Activated naive CD4-positive, alpha-beta T cell treated with anti-CD3 and anti-CD28 coated beads, Interleukin-2, amount 50 U/mL, for 24 hours (primary cell): ENCODE data around the gene C17orf58.
"Not testable (repeated sequence)": the region's sequence is repeated elsewhere in the genome, so short reads cannot be mapped to it uniquely, and the experiment has no call there.

Source experiments
- H3K27ac Mint-ChIP-seq: one replicate; pipeline ENCODE4 v1.8.0; 2021; ENCODE audit warnings: mild to moderate bottlenecking, mixed read lengths
- H3K27me3 Mint-ChIP-seq: one replicate; pipeline ENCODE4 v1.8.0; 2021; ENCODE audit warnings: mixed read lengths
- H3K36me3 Mint-ChIP-seq: one replicate; pipeline ENCODE4 v1.8.0; 2021; ENCODE audit warnings: mixed read lengths
- H3K4me1 Mint-ChIP-seq: one replicate; pipeline ENCODE4 v1.8.0; 2021; ENCODE audit warnings: mixed read lengths
- H3K4me3 Mint-ChIP-seq: one replicate; pipeline ENCODE4 v1.8.0; 2021; ENCODE audit warnings: mild to moderate bottlenecking, mixed read lengths
- H3K9me3 Mint-ChIP-seq: one replicate; pipeline ENCODE4 v1.8.0; 2021; ENCODE audit warnings: mixed read lengths

C17orf58 gene

GRCh38 chr17:67996301-67997171 is at the start of gene C17orf58:
Gene C17orf58 (minus strand): TSS chr17:67996469. CDS start chr17:67996198, 271 bp downstream.
- H3K27ac Mint-ChIP-seq, H3K9me3 Mint-ChIP-seq, H3K36me3 Mint-ChIP-seq: not testable (repeated sequence)
- Mint-ChIP-seq H3K27me3 (peaks cover 14% of the 10 kb centered on the region), H3K4me3 (peak within 1 kb of the TSS; percentile 85), H3K4me1 (peaks cover 28% of the 10 kb centered on the region)

DNA sequence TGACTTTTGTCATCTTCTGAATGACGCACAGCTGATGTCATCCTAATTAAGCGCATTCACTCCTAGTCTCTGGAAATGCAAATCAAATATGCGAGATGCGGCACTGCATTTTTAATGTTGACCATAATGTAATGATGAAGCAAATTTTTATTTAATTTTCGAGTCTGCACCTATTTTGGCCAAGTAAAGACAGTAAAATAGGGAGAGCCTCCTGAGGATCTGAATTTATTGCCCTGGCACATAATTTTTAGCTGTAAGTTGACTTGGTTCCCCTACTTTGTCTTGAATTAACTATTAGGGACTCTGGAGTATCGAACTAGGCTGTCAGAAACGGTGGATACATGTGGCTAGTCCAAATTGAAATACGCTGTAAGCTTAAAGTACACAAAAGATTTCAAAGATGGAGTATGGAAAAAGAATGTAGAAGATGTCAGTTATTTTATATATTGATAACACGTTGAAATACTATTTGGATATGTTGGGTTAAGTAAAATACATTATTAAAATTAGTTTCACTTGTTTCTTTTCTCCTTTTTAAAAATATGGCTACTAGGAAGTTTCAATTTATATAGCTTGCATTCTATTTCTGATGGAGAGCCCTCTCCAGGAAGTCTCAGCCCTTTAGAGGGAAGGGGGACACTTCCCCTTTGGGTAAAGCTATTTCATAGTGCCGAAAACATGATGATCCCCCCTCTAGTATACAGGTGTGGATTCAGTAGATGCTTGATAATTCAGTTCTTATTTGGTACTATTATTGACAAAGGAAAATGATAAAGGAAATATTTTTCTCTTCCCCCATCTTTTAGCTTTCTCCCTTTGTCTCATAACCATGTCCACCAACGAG is 40.3 kb upstream of the C17orf58 start:
- H3K9me3 Mint-ChIP-seq: no peaks in the 10 kb centered on the region

DNA sequence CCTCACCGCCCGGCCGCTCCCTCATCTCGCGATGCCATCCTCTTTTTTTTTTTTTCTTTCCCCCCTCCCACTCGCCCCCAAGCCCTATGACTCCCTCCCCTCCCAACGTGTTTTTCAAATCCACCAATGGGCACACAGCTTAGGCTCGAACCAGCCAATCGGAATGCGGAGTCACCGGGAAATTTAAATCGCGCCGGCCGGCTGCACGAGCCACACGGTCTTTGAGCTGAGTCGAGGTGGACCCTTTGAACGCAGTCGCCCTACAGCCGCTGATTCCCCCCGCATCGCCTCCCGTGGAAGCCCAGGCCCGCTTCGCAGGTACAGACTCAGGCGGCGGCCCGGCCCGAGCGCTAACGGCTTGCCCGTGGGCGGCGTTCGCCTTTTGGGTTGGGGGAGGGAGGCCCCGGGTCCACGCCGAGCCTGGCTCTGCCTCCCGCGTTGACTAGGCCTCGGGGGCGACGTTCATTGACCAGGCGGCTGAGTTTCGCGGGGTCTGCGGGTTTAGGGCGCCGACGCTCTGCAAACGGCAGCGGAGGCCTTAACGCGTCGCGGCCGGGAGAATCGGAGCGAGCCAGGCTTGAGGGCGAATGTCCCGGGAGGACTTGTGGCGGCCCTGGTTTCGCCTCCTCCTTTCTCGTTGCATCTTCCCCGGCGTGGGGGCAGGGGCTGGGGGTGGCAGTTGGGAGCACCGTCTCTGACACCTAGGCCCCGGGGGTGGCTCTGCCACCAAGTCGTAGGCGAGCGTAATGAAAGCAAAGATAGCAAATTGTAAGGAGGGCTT is 39.4 kb upstream of the C17orf58 start, which contains the start of gene KPNA2:
Gene KPNA2 (plus strand): TSS at position 213 of the 781 bp plus-strand sequence. CDS start 1,398 bp downstream, outside the sequence.
- peaks cover 13% of the 10 kb centered on the region for H3K4me1 Mint-ChIP-seq
- peak within 1 kb of the TSS; percentile 92 for H3K4me3 Mint-ChIP-seq
- H3K27me3 Mint-ChIP-seq: no peaks in the 10 kb centered on the region
- H3K27ac Mint-ChIP-seq: peak within 1 kb of the TSS; percentile 91
- no peaks in the 10 kb centered on the region for H3K9me3 Mint-ChIP-seq
- peaks cover 8% of the 10 kb centered on the region for H3K36me3 Mint-ChIP-seq

More for the DNA sequence above, 40.3 kb upstream of the C17orf58 start:
- Mint-ChIP-seq H3K36me3 (peaks cover 12% of the 10 kb centered on the region), H3K4me3 (peak overlapping the region; percentile 92), H3K4me1 (peaks cover 13% of the 10 kb centered on the region), H3K27me3 (no peaks in the 10 kb centered on the region), H3K27ac (peak overlapping the region; percentile 91)

GRCh38 chr17:68035131-68035522 is 38.9 kb upstream of the C17orf58 start:
- peak overlapping the region; percentile 91 for H3K27ac Mint-ChIP-seq
- no peaks in the 10 kb centered on the region for H3K27me3 Mint-ChIP-seq
- no peaks in the 10 kb centered on the region for H3K9me3 Mint-ChIP-seq
- peak overlapping the region; percentile 92 for H3K4me3 Mint-ChIP-seq
- H3K36me3 Mint-ChIP-seq: peaks cover 8% of the 10 kb centered on the region
- peaks cover 13% of the 10 kb centered on the region for H3K4me1 Mint-ChIP-seq

- no peaks in the 10 kb centered on the region for H3K27me3 Mint-ChIP-seq
- no peaks in the 10 kb centered on the region for H3K9me3 Mint-ChIP-seq
- H3K36me3 Mint-ChIP-seq: peaks cover 8% of the 10 kb centered on the region
- no peak overlapping the region for H3K27ac Mint-ChIP-seq
- H3K4me1 Mint-ChIP-seq: peaks cover 13% of the 10 kb centered on the region
- peak overlapping the region; percentile 42 for H3K4me3 Mint-ChIP-seq
Observed at GRCh38 chr17:68034452-68034776, 38.1 kb upstream of the C17orf58 start.

DNA sequence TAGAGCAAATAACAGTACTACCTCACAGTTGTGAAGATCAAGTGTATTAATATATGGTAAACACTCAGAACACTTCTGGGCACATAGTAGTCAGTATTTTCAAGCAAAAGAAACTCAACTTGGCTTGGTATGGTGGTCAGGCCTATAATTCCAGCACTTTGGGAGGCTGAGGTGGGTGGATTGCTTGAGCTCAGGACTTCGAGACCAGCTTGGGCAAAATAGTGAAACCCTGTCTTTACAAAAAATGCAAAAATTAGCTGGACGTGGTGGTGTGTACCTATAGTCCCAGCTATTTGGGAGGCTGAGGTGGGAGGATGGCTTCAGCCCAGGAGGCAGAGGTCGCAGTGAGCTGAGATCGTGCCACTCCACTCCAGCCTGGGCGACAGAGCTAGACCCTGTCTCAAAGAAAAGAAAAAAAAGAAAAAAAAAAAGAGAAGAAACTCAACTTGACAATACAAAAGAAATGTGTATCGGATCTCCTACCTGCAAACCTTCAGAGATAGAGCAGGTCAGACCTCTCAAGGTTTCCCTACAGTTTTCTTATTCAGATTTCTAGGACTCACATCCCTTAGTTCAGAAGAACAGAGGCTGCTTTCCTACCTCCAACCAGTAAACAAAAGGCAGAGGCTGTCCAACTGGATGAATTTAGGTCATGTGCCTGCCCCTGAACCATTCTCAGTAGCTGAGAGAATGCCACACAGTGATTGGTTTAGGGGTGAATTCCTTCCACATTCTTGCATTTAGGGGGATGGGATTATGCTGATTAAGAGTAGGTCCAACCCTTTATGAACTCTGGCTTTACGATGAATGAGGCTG is 37.6 kb upstream of the C17orf58 start:
- Mint-ChIP-seq H3K4me1 (peaks cover 13% of the 10 kb centered on the region), H3K9me3 (no peaks in the 10 kb centered on the region), H3K27me3 (no peaks in the 10 kb centered on the region), H3K4me3 (peak overlapping the region; percentile 15), H3K36me3 (peaks cover 8% of the 10 kb centered on the region), H3K27ac (no peak overlapping the region)

DNA sequence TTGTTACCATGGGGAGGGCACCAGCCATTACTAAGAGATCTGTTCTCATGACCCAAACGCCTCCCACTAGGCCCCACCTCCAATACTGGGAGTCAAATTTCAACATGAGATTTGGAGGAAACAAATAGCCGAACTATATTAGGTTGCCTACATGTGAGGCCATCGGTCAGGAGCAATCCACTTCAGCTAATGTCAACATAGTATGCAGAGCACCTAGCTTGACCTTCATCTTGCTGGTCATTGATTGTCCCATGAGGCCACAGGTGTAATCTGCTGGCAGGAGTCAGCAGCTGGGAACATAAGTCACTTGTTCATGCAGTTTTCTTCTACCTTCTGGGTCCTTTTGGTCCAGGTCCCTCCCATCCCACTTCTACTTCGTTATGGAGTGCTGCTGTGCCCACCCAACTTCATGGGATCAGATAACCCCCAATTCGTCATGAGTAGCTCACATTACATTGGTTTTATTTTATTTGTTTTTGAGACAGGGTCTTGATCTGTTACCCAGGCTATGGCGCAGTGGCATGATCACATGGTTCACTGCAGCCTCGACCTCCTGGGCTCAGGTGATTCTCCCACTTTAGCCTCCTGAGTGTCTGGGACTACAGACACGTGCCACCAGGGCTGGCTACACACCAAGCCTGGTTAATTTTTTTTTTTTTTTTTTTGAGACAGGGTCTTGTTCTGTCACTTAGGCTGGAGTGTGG is 33.4 kb upstream of the C17orf58 start:
- no peaks in the 10 kb centered on the region for H3K27me3 Mint-ChIP-seq
- no peak overlapping the region for H3K27ac Mint-ChIP-seq

DNA sequence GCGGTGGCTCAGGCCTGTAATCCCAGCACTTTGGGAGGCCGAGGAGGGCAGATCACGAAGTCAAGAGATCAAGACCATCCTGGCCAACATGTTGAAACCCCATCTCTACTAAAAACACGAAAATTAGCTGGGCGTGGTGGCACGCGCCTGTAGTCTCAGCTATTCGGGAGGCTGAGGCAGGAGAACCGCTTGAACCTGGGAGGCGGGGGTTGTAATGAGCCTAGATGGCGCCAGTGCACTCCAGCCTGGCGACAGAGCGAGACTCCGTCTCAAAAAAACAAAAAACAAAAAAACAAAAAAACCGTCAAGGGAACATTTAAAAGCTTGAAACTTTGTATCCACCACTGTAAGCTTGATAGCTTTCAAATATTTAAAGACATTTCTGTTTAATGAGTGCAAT is 26.3 kb upstream of the C17orf58 start:
- not testable (repeated sequence) for H3K4me3 Mint-ChIP-seq, H3K9me3 Mint-ChIP-seq, H3K27me3 Mint-ChIP-seq, H3K27ac Mint-ChIP-seq, H3K36me3 Mint-ChIP-seq
- peaks cover 15% of the 10 kb centered on the region for H3K4me1 Mint-ChIP-seq

More for the DNA sequence above, 33.4 kb upstream of the C17orf58 start:
- no peaks in the 10 kb centered on the region for H3K4me1 Mint-ChIP-seq
- no peaks in the 10 kb centered on the region for H3K36me3 Mint-ChIP-seq
- no peak overlapping the region for H3K4me3 Mint-ChIP-seq
- H3K9me3 Mint-ChIP-seq: no peaks in the 10 kb centered on the region

- no peak overlapping the region for H3K4me3 Mint-ChIP-seq
- H3K27ac Mint-ChIP-seq: no peak overlapping the region
- H3K36me3 Mint-ChIP-seq: no peaks in the 10 kb centered on the region
- peaks cover 2% of the 10 kb centered on the region for H3K27me3 Mint-ChIP-seq
- H3K4me1 Mint-ChIP-seq: peaks cover 15% of the 10 kb centered on the region
- H3K9me3 Mint-ChIP-seq: no peaks in the 10 kb centered on the region
Observed at GRCh38 chr17:68021963-68022362, 25.7 kb upstream of the C17orf58 start.

GRCh38 chr17:68020791-68021190 is 24.5 kb upstream of the C17orf58 start:
- H3K9me3 Mint-ChIP-seq, H3K36me3 Mint-ChIP-seq, H3K27me3 Mint-ChIP-seq: not testable (repeated sequence)
- Mint-ChIP-seq H3K4me1 (peaks cover 15% of the 10 kb centered on the region), H3K27ac (peak overlapping the region; percentile 100), H3K4me3 (peak overlapping the region; percentile 89)

- H3K27ac Mint-ChIP-seq: peak overlapping the region; percentile 100
- peak overlapping the region; percentile 89 for H3K4me3 Mint-ChIP-seq
- H3K4me1 Mint-ChIP-seq: peaks cover 15% of the 10 kb centered on the region
- no peaks in the 10 kb centered on the region for H3K9me3 Mint-ChIP-seq
- H3K36me3 Mint-ChIP-seq: no peaks in the 10 kb centered on the region
- H3K27me3 Mint-ChIP-seq: peaks cover 2% of the 10 kb centered on the region
Observed at GRCh38 chr17:68020409-68020756, 24.1 kb upstream of the C17orf58 start.

DNA sequence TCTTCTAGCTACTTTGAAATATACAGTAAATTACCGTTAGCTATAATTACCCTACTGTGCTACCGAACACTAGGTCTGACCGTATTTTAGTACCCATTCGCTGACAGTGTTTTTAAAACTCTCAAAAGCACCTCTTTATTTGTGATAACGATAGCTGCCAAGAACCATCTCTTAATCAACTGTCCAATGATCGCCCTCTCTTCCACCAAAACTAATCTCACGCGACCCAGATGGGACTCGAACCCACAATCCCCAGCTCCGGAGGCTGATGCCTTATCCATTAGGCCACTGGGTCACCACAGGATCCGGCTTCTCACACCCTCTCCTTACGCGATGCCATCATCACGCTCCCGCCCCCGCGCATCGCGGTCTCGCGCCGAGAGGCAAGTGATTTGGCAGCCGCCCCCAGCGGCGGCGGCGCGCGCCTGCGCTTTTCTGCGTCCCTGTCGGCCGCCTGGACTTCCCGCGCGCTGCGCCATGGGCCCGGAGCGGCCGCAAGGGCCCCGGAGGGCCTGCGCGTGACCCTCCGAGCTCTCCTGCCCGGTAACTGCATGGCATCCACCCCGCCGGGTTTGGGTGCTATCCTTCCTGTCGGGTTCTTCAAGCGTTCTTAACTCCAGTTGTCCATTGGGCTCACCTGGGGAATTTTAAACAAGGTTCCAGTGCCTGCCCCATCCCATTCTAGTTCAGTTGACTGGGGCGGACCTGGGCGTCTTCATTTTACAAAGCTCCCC is 23.6 kb upstream of the C17orf58 start:
- peaks cover 2% of the 10 kb centered on the region for H3K27me3 Mint-ChIP-seq

DNA sequence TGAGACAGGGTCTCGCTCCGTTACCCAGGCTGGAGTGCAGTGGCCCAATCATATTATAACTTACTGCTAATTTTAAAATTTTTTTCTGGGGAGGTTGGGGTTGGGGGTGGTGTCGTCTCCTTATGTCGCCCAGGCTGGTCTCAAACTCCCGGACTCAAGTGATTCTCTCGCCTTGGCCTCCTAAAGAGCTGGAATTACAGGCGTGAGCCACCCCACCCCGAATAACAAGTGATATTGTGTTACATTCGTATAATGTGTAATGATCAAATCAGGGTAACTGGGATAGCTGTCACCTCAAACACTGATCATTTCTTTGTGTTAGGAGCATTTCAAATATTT is 23.0 kb upstream of the C17orf58 start:
- no peaks in the 10 kb centered on the region for H3K9me3 Mint-ChIP-seq
- H3K36me3 Mint-ChIP-seq: no peaks in the 10 kb centered on the region
- peak overlapping the region; percentile 89 for H3K4me3 Mint-ChIP-seq
- peaks cover 2% of the 10 kb centered on the region for H3K27me3 Mint-ChIP-seq
- H3K4me1 Mint-ChIP-seq: peaks cover 15% of the 10 kb centered on the region
- H3K27ac Mint-ChIP-seq: peak overlapping the region; percentile 100

More for the DNA sequence above, 23.6 kb upstream of the C17orf58 start:
- H3K27ac Mint-ChIP-seq: peak overlapping the region; percentile 100
- peak overlapping the region; percentile 89 for H3K4me3 Mint-ChIP-seq
- no peaks in the 10 kb centered on the region for H3K9me3 Mint-ChIP-seq
- H3K4me1 Mint-ChIP-seq: peaks cover 15% of the 10 kb centered on the region
- no peaks in the 10 kb centered on the region for H3K36me3 Mint-ChIP-seq

DNA sequence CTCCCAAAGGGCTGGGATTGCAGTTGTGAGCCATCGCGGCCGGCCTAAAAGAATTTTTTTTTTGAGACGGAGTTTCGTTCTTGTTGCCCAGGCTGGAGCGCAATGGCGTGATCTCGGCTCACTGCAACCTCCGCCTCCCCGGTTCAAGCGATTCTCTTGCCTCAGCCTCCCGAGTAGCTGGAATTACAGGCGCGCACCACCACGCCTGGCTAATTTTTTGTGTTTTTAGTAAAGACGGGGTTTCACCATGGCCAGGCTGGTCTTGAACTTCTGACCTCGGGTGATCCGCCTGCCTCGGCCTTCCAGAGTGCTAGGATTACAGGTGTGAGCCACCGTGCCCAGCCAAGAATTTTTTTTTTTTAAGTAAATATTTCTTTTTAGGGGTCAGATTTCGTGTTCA is 22.2 kb upstream of the C17orf58 start:
- H3K27ac Mint-ChIP-seq, H3K4me3 Mint-ChIP-seq, H3K36me3 Mint-ChIP-seq, H3K27me3 Mint-ChIP-seq, H3K9me3 Mint-ChIP-seq: not testable (repeated sequence)
- peaks cover 15% of the 10 kb centered on the region for H3K4me1 Mint-ChIP-seq
